Neural crest cell (in vitro differentiated cells): ENCODE results near the gene ZBTB7B. TPM values are rescaled to one million over a fixed set of nuclear protein-coding genes. Genes with fewer than 3 reads are reported as not detected.

Source experiments
- DNase-seq: peaks from one replicate; pipeline ENCODE4 v3.0.0; 2021; ENCODE audit warnings: low read depth, mixed read lengths, low spot score
- H3K27ac Mint-ChIP-seq: one replicate; pipeline ENCODE4 v1.8.0; 2021; ENCODE audit warnings: mild to moderate bottlenecking, mixed read lengths; ENCODE audit not compliant: unreplicated experiment
- H3K27me3 Mint-ChIP-seq: 2 replicates; pipeline ENCODE4 v1.8.0; 2021; ENCODE audit warnings: low read depth, mild to moderate bottlenecking, mixed read lengths
- H3K36me3 Mint-ChIP-seq: 2 replicates; pipeline ENCODE4 v1.8.0; 2021; ENCODE audit warnings: low read depth, mild to moderate bottlenecking, mixed read lengths
- H3K4me1 Mint-ChIP-seq: 2 replicates; pipeline ENCODE4 v1.8.0; 2021; ENCODE audit warnings: mixed read lengths
- H3K4me3 Mint-ChIP-seq: one replicate; pipeline ENCODE4 v1.8.0; 2021; ENCODE audit warnings: mild to moderate bottlenecking, mixed read lengths
- H3K9me3 Mint-ChIP-seq: 2 replicates; pipeline ENCODE4 v1.8.0; 2021; ENCODE audit warnings: mixed read lengths
- total RNA-seq: library from RNA; stranded (reverse); gene quantifications from 2 replicates; pipeline ENCODE4 v1.2.1, GENCODE V29; 2021
- TF ChIP-seq, protein P1 (sequence below): fragments of 200-600 bp; sonication (generic); conservative IDR thresholded peaks from 2 replicates; pipeline ENCODE4 v1.5.0; 2021; ENCODE audit warnings: antibody characterized with exemption, mild to moderate bottlenecking

ZBTB7B gene
- total RNA-seq, 1 donor from 2014 or later, result 6.9 TPM

DNA sequence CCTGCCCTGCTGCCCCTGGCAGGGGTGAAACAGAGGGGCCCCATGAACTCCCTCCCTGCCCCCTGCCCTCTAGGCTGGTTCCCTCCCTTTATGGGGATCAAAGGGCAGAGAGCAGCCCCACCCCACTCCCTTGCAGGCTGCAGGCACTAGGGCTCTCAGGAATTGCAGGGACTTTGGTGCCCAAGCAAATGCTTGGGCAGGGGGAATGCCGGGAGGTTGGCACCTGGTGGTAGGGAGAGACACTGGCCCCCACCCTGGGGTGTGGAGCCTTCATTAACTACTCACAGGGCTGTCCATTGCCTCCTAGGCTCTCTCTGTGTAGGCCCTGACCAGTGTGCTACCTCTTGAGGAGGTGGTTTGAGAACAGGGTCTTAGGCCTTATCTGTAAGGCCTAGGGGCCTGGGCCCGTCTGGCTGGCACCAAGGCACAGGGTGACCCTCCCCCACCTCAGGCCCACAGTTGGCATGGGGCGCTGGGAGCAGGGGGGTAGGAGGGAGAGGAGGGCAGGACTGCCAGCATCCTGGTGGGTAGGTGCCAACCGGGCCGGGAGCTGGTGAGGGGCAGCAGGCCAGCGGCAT lies 4.7 kb downstream of the ZBTB7B start:
- TF ChIP-seq, protein P1, sequence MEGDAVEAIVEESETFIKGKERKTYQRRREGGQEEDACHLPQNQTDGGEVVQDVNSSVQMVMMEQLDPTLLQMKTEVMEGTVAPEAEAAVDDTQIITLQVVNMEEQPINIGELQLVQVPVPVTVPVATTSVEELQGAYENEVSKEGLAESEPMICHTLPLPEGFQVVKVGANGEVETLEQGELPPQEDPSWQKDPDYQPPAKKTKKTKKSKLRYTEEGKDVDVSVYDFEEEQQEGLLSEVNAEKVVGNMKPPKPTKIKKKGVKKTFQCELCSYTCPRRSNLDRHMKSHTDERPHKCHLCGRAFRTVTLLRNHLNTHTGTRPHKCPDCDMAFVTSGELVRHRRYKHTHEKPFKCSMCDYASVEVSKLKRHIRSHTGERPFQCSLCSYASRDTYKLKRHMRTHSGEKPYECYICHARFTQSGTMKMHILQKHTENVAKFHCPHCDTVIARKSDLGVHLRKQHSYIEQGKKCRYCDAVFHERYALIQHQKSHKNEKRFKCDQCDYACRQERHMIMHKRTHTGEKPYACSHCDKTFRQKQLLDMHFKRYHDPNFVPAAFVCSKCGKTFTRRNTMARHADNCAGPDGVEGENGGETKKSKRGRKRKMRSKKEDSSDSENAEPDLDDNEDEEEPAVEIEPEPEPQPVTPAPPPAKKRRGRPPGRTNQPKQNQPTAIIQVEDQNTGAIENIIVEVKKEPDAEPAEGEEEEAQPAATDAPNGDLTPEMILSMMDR, result no peak
- no peak for DNase-seq
- Mint-ChIP-seq H3K9me3 (no peaks in the 10 kb centered on the region), H3K27me3 (no peaks in the 10 kb centered on the region), H3K4me3 (peak overlapping the region; percentile 79), H3K4me1 (peaks cover 24% of the 10 kb centered on the region), H3K36me3 (no peaks in the 10 kb centered on the region), H3K27ac (no peak overlapping the region)

DNA sequence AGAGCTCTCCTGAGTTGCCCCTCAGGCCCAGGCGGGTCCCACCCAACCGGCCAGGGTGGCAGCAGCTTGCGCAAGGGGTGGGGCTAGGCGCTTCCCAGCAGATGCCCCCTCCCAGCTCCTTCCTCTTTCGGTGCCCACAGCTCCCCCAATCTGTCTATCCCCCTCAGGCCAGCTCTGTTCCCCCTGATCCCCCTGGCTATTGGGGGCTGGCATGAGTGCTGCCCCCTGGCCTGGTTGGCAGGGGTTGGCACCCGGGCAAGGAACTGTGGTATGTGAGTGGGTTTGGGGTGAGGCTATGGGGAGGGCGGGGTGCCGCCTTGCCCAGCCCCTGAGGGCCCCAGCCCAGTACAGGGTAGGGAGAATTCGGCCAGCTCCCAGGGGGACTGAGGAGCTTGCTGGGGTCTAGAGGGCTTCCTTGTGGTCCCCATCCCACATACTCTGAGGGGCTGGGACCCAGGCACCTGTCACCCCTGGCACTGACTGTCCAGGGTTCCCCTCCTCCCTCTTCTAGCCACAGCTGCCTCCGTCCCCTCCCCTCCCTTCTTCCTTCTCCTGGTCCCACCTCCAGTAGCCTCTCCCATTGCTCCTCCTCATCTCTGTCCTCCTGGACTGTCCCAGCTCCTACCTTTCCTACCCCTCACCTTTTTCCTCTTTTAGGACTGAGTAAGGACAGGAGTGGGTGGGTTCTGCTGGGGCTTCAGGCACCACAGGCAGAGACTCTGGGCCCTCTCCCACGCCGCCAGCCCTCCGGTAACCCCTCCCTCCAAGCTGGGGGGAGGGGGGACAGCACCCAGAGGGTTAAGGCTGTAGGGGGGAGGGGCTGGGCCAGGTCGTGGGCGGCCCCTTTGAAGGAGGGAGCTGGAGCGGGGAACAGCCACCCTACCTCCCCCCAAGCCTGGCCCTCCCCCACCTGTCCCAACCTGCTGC lies 5.7 kb downstream of the ZBTB7B start:
- Mint-ChIP-seq H3K4me3 (no peak overlapping the region), H3K4me1 (peaks cover 26% of the 10 kb centered on the region), H3K27ac (no peak overlapping the region), H3K36me3 (no peaks in the 10 kb centered on the region), H3K9me3 (no peaks in the 10 kb centered on the region), H3K27me3 (no peaks in the 10 kb centered on the region)
- TF ChIP-seq, protein P1, result no peak
- DNase-seq, result no peak

DNA sequence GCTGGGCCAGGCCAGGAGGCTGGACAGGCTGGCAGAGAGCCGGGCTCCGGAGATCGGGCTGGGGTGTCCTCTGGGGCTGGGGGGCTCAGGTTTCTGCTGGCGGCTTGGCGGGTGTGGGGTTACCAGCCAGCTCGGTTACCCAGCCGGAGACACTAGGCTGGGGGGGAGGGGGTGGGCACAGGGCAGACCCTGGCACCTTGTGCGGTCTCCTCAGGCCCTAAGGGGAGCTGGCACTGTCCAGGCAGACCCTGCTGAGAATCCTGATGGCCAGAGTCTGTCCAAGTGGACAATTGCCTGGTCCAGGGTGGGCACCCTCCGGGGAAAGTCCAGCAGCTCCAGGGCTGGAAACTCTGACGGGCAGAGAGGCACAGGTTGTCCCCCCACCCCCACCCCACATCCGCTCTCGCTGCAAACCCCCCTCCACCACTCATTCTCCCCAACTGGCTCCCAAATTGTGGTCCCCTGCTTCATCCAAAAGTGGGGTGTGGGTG lies 6.7 kb downstream of the ZBTB7B start:
- Mint-ChIP-seq H3K4me1 (peaks cover 18% of the 10 kb centered on the region), H3K4me3 (no peak overlapping the region), H3K27ac (no peak overlapping the region), H3K27me3 (no peaks in the 10 kb centered on the region), H3K36me3 (no peaks in the 10 kb centered on the region), H3K9me3 (no peaks in the 10 kb centered on the region)
- TF ChIP-seq, protein P1, result no peak
- no peak for DNase-seq

DNA sequence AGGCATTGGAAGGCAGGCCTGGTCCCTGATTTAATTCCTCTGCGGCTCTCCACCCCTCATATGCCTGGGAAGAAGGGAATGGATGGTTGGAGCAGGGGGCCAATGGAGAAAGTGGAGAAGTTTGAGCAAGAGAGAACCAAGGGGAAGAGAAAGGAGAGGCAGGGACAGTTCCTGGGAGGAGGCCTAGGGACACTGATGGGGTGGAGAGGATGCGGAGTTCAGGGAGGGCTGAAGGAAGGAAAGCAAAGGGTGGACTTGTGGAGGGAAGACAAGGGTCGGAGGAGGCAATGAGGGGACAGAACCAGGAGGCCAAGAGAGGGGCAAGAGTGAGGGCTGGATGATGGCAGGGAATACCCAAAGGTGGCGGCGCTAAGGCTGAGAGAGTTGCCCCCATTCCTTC lies 7.1 kb downstream of the ZBTB7B start:
- H3K4me1 Mint-ChIP-seq, result peaks cover 15% of the 10 kb centered on the region
- TF ChIP-seq, protein P1, result no peak
- H3K27me3 Mint-ChIP-seq, result no peaks in the 10 kb centered on the region
- H3K4me3 Mint-ChIP-seq, result no peak overlapping the region
- no peaks in the 10 kb centered on the region for H3K9me3 Mint-ChIP-seq
- no peaks in the 10 kb centered on the region for H3K36me3 Mint-ChIP-seq
- DNase-seq, result no peak
- no peak overlapping the region for H3K27ac Mint-ChIP-seq

DNA sequence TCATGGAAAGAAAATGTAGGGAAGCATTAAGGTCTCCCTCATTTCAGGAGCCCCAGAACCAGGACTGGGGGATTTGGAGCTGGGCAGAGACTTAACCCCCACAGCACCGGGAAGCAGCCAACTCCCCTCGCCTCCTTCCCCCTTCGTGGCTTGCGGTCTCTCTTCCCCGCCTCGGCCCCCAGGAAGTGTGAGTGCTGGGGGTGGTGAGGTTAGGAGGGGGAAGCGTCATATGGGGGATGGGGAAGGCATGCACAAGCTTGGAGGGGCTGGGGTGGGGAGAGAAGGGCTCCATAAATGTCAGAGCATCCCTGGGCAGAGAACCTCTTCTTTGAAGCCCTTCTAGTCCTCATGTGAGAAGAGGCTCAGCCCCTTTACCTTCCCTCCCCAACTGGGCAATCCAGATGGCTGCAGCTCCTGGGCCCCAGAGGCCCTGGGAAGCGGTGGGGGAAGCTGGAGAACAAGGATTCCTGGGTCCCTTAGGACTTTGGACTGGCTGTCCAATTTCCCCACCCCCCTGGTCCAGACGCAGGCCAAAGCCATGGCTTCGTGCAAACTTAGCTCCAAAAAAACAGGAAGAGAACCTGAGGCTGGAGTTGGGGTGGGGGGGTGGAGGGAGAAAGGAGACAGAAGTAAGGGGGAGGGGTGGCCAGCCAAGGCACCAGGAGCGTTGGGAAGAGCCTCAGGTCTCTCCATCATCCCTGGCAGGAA lies 7.8 kb downstream of the ZBTB7B start:
- no peak for DNase-seq
- Mint-ChIP-seq H3K4me3 (no peak overlapping the region), H3K4me1 (peaks cover 15% of the 10 kb centered on the region), H3K27me3 (no peaks in the 10 kb centered on the region), H3K9me3 (no peaks in the 10 kb centered on the region), H3K27ac (no peak overlapping the region), H3K36me3 (no peaks in the 10 kb centered on the region)
- TF ChIP-seq, protein P1, result no peak
